HS-5 (cell line): ENCODE measurements around the gene OR3A2.
"Not testable (repeated sequence)": the region's sequence is repeated elsewhere in the genome, so short reads cannot be mapped to it uniquely, and the experiment has no call there.

Experiments
- DNase-seq: peaks from one replicate; pipeline ENCODE4 v3.0.0-alpha.2; 2012; ENCODE audit warnings: low read depth

Gene OR3A2

DNA sequence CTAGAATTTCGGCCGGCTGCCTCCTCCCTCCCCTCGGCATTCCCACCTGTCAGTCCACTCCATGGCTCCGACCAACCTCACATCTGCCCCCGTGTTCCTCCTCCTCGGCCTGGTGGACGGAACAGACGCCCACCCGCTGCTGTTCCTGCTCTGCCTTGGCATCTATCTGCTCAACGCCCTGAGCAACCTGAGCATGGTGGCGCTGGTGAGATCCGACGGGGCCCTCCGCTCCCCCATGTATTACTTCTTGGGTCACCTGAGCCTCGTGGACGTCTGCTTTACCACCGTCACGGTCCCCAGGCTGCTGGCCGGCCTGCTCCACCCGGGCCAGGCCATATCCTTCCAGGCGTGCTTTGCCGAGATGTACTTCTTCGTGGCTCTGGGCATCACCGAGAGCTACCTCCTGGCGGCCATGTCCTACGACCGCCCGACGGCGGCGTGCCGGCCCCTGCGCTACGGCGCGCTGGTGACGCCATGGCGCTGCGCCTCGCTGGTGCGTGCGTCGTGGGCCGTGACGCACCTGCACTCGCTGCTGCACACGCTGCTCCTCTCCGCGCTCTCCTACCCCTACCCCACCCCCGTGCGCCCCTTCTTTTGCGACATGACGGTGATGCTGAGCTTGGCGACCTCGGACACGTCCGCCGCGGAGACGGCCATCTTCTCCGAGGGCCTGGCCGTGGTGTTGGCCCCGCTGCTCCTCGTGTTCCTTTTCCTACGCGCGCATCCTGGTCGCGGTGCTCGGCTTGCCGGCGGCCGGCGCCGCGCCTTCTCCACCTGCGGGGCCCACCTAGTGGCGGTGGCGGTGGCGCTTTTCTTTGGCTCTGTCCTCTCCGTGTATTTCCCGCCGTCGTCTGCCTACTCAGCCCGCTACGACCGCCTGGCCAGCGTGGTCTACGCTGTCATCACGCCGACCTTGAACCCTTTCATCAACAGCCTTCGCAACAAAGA lies at the start of gene OR3A2:
TSS of gene OR3A2 (minus strand) at position 440 of the 948 bp plus-strand sequence.
- no peak for DNase-seq

GRCh38 chr17:3433741-3434140 lies 47.6 kb upstream of the OR3A2 start, which contains the start of gene OR1E2:
OR1E2 (minus strand) TSS chr17:3433841; CDS start chr17:3433841, 0 bp downstream.
- DNase-seq, result no peak

DNA sequence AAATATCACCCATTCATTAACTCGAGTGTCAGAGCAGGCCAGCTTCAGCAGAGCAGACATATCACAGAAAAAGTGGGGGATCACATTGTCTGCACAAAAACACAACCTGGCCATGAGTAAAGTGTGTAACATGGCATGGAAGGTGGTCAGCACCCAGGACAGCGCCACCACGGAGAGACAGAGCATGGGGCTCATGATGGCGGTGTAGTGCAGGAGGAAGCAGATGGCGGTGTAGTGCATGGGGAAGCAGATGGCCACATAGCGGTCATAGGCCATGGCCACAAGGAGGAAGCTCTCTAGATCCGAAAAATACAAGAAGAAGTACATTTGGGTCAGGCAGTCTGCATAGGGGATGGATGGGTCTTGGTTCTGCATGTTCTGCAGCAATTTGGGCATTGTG lies 47.1 kb upstream of the OR3A2 start:
- DNase-seq, result not testable (repeated sequence)

- no peak for DNase-seq
These were observed 32.1 kb upstream of the OR3A2 start for GRCh38 chr17:3418222-3418621.

DNA sequence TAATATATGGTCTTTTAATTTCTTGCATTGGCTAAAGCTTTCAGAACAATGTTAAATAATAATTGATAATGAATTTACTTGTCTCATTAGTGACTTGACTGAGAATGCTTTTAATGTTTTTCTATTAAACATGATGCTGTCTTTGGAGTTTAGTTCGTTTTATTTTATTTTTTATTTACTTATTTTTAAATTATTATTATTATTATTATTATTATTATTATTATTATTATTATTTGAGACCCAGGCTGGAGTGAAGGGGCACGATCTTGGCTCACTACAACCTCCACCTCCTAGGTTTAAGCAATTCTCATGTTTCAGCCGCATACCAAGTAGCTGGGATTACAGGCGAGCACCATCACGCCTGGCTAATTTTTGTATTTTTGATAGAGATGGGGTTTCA lies 29.5 kb upstream of the OR3A2 start:
- no peak for DNase-seq

DNA sequence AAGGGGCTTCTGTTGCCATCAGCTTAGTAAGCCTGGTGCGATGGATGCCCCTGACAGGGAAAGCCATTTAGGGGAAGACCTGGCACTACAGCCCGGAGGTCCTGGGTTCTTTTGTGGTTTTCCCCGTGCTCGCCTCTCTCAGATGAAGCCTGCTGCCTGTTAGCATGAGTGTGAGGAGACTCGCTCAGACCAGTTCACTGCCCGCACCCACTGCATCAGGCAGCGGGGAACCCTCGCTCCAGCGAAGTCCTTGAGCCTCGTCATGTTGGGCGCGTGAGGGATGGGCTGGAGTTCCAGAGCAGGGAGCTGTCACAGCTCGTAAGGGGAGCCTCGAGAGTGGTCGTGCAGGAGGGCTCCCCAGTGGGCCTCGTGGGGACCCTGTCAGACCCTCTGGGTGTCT lies 26.1 kb upstream of the OR3A2 start:
- DNase-seq, result not testable (repeated sequence)

DNA sequence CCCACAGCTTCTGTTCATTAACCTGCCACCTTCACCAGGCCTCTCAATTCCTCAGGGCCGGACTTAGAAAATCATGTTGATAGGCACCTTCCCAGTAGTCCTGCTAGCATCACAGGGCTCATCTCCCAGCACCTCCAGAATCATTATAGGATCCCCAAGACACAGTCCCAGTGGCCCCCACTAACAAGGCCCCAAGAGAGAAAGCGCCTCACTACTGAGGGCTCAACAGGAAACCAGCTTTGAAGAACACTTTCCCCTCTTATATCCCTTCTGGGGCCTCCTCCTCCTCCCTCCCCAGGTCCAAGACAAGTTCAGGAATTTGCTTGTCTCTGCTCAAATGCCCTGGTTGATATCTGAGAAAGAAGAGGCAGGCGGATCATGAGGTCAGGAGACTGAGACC lies 25.0 kb upstream of the OR3A2 start, which contains the start of gene OR3A3:
TSS of gene OR3A3 (plus strand) at position 301 of the 400 bp plus-strand sequence.
- DNase-seq, result no peak

GRCh38 chr17:3403856-3404255 lies 17.7 kb upstream of the OR3A2 start:
- not testable (repeated sequence) for DNase-seq

- no peak for DNase-seq
These were observed 15.7 kb upstream of the OR3A2 start for GRCh38 chr17:3401786-3402185.

GRCh38 chr17:3400055-3400454 lies 13.9 kb upstream of the OR3A2 start:
- DNase-seq, result no peak

DNA sequence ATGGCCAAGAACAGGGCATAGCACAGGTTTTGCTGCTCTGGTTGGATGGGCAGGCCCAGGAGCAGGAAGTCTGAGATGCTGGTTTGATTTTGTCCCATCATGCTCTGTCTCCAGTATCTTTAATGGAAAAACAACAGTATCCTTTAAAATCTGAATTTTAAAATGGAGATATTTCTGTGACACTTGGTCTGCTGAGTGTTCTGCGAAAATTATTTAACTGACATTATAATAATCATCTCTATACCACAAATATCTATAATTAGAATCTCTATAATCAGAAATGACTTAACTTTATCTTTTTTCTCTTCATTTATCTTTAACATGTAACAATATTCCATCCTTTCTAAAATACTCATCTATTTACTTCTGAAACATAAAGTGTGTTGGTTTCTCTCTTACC lies 12.2 kb upstream of the OR3A2 start, which contains the start of gene OR1E1:
TSS of gene OR1E1 (minus strand) at position 101 of the 400 bp plus-strand sequence. CDS start at position 101, 0 bp downstream.
- DNase-seq, result no peak

DNA sequence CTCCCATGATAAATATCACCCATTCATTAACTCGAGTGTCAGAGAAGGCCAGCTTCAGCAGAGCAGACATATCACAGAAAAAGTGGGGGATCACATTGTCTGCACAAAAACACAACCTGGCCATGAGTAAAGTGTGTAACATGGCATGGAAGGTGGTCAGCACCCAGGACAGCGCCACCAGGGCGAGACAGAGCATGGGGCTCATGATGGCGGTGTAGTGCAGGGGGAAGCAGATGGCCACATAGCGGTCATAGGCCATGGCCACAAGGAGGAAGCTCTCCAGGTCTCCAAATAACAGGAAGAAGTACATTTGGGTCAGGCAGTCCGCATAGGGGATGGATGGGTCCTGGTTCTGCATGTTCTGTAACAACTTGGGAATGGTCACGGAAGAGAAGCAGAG lies 11.7 kb upstream of the OR3A2 start:
- not testable (repeated sequence) for DNase-seq

DNA sequence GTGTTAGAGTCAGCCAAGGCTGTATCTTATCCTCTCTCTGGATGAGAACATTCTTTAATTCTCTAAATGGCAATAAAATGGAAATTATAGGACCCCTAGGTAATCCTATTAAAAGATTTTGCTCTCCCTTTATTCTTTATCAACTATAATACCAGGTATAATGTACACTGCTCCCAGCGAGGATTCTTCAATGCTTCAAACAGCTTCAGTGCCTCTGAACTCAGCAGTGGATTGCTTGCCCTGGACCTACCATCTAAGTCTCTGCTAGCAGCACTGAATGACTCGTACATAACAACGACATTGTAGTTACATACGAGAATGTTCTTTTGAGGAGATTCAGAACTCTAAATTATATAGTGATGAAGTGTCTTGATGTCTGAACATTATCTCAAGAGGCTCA lies 3.7 kb upstream of the OR3A2 start:
- no peak for DNase-seq

DNA sequence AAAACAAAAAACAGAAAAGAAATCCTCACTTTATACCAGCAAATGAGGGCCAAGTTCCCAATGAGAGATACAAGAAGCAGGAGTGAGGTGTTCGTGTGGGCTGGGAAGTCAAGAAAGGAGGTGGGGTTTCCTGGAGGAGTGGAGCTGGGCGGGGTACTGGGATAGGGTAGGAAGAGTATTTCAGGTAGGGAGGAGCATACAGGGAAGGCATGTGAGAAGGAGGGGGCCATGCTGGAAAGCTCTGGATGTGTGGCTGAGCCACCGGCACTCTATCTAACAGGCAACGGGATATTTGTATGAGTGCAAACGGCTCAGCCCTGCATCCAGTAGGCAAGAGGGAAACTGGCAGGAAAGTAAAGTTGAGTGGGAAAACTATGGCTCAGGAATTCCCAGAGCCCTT lies 4.2 kb downstream of the OR3A2 start:
- DNase-seq, result no peak

- DNase-seq, result no peak
These were observed 7.8 kb downstream of the OR3A2 start for GRCh38 chr17:3378321-3378720.

- not testable (repeated sequence) for DNase-seq
These were observed 14.9 kb downstream of the OR3A2 start for GRCh38 chr17:3371167-3371566.

DNA sequence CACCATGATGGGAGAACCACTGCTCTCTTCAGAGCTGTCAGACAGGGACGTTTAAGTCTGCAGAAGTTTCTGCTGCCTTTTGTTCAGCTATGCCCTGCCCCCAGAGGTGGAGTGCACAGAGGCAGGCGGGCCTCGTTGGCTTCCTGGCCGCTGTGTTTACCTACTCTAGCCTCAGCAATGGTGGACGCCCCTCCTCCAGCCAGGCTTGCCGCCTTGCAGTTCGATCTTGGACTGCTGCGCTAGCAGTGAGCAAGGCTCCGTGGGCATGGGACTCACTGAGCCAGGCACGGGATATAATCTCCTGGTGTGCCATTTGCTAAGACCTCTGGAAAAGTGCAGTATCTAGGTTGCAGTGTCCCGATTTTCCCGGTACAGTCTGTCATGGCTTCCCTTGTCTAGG lies 43.3 kb downstream of the OR3A2 start:
- DNase-seq, result not testable (repeated sequence)

DNA sequence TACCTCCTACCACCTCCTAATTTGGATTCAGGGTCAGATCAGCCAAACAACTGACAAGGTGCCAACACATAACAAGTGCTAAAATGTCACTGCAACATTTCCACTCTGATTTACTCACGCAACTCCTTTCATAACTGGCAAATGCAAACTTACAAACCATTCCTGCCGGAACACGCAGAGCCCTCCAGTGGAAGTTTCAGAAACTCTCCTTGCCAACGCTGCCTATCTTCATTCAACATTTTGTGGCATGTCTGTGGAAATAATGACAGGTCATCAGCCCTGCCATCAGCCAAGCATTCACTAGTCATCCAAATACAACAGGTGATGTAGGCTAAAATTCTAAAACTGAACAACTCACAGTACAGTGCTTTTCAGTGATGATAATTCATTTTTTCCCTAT lies 50.2 kb downstream of the OR3A2 start:
- DNase-seq, result no peak

DNA sequence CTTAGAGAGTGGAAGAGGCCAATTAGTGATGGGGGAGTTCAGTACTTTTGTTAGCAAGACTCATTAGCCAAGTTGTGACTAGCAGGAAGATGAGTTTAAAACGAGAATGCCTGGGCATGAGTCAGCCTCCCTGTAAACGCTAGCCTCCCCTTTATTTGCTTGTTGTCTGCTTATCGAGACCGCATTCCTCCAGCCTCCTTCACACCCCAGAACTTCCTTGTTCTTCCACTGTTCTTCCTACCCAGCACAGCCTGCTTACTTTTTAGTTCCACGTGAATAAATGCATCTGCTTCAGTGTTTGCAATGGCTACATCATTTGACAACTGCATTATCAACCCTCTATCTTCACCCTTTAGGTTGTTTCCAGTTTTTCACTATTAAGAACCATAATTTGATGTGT lies 67.8 kb downstream of the OR3A2 start:
- DNase-seq, result no peak

GRCh38 chr17:3316836-3317235 lies 69.3 kb downstream of the OR3A2 start:
- DNase-seq, result no peak

GRCh38 chr17:3308603-3309002 lies 77.5 kb downstream of the OR3A2 start:
- no peak for DNase-seq

- DNase-seq, result no peak
These were observed 87.8 kb downstream of the OR3A2 start, which contains the start of gene OR3A1 for GRCh38 chr17:3298260-3298659. OR3A1 (minus strand) TSS chr17:3298360; CDS start chr17:3292582, 5,778 bp downstream.

- DNase-seq, result no peak
These were observed 90.5 kb downstream of the OR3A2 start for GRCh38 chr17:3295632-3296031.
